HEK293 (cell line): ENCODE data around the gene SMC4.

ENCODE experiments used
- CTCF ChIA-PET: fragments of 350-600 bp; formaldehyde crosslinking; extraction: SDS; loops from one replicate; lab custom pipeline; 2021; ENCODE audit warnings: antibody characterized with exemption; lab: Yijun Ruan, JAX
- POLR2A ChIA-PET: fragments of 300-600 bp; formaldehyde crosslinking; extraction: SDS; loops from one replicate; lab custom pipeline; 2020; ENCODE audit warnings: antibody characterized with exemption, inconsistent platforms; lab: Yijun Ruan, JAX
- H3K27ac ChIP-seq: fragments of 200-500 bp; sonication (Bioruptor generic); 2 replicates; pipeline ENCODE4 v1.5.1; 2014; ENCODE audit warnings: low read depth, low read length, control low read depth, inconsistent platforms; ENCODE audit errors: extremely low read depth
- H3K36me3 ChIP-seq, 2 experiments: fragments of 200-500 bp in 1 of 2; sonication (Bioruptor generic) in 1 of 2; 1 replicate in 1 of 2; 2 replicates in 1 of 2; pipeline ENCODE4 v1.5.1; 2014 to 2017; ENCODE audit warnings: inconsistent platforms in 2 of 2, low read length in 2 of 2; ENCODE audit not compliant: control insufficient read depth in 2 of 2, insufficient read depth in 1 of 2
- H3K4me1 ChIP-seq: fragments of 200-500 bp; sonication (Bioruptor generic); 2 replicates; pipeline ENCODE4 v1.5.1; 2014; ENCODE audit warnings: mild to moderate bottlenecking, low read length, inconsistent platforms; ENCODE audit not compliant: control insufficient read depth, insufficient read depth
- H3K4me3 ChIP-seq: 2 replicates; pipeline ENCODE4 v1.5.1; 2011; ENCODE audit warnings: low read depth, mild to moderate bottlenecking, control low read depth, low read length, moderate library complexity
- H3K9me3 ChIP-seq: fragments of 200-500 bp; sonication (Bioruptor generic); 2 replicates; pipeline ENCODE4 v1.5.1; 2014; ENCODE audit warnings: low read depth, low read length, inconsistent platforms; ENCODE audit not compliant: control insufficient read depth, insufficient read depth
- AEBP2 ChIP-seq: fragments of 450-650 bp; formaldehyde crosslinking; IDR thresholded peaks from 2 replicates; pipeline ENCODE4 v1.5.1; 2016; ENCODE audit warnings: missing biosample characterization, missing genetic modification characterization, borderline replicate concordance
- EGR2 ChIP-seq: fragments of 450-650 bp; formaldehyde crosslinking; IDR thresholded peaks from 2 replicates; pipeline ENCODE4 v1.5.1; 2016; ENCODE audit warnings: low read depth, missing biosample characterization, missing genetic modification characterization
- HOXA7 ChIP-seq: sonication (generic); formaldehyde crosslinking; IDR thresholded peaks from 2 replicates; pipeline ENCODE4 v1.8.1; 2022; ENCODE audit warnings: missing genetic modification reagents, borderline replicate concordance
- KLF1 ChIP-seq: fragments of 450-650 bp; formaldehyde crosslinking; IDR thresholded peaks from 2 replicates; pipeline ENCODE4 v1.5.1; 2016; ENCODE audit warnings: missing biosample characterization, missing genetic modification characterization
- PRDM1 ChIP-seq: fragments of 450-650 bp; formaldehyde crosslinking; IDR thresholded peaks from 2 replicates; pipeline ENCODE4; 2016; ENCODE audit warnings: missing biosample characterization, missing genetic modification characterization
- WT1 ChIP-seq: fragments of 450-650 bp; formaldehyde crosslinking; IDR thresholded peaks from 2 replicates; pipeline ENCODE4 v1.5.1; 2016; ENCODE audit warnings: missing biosample characterization, missing genetic modification characterization
- ZNF148 ChIP-seq: fragments of 450-650 bp; formaldehyde crosslinking; IDR thresholded peaks from 2 replicates; pipeline ENCODE4 v1.5.0; 2017; ENCODE audit warnings: missing biosample characterization, missing genetic modification characterization, borderline replicate concordance
- ZNF16 ChIP-seq: fragments of 450-650 bp; formaldehyde crosslinking; IDR thresholded peaks from 2 replicates; pipeline ENCODE4 v1.5.1; 2016; ENCODE audit warnings: low read depth, missing biosample characterization, missing genetic modification characterization
- ZNF184 ChIP-seq: fragments of 450-650 bp; IDR thresholded peaks from 2 replicates; pipeline ENCODE4 v1.5.1; 2018; ENCODE audit warnings: missing biosample characterization, mild to moderate bottlenecking, missing genetic modification characterization
- ZNF280D ChIP-seq: fragments of 450-650 bp; formaldehyde crosslinking; IDR thresholded peaks from 2 replicates; pipeline ENCODE4 v1.5.1; 2016; ENCODE audit warnings: missing biosample characterization, missing genetic modification characterization
- ZNF354C ChIP-seq: fragments of 450-650 bp; formaldehyde crosslinking; IDR thresholded peaks from 2 replicates; pipeline ENCODE4 v1.5.1; 2016; ENCODE audit warnings: missing biosample characterization, missing genetic modification characterization, low read depth, borderline replicate concordance
- ZNF398 ChIP-seq: fragments of 450-650 bp; formaldehyde crosslinking; IDR thresholded peaks from 2 replicates; pipeline ENCODE4 v1.5.1; 2017; ENCODE audit warnings: missing biosample characterization, missing genetic modification characterization
- ZNF529 ChIP-seq: fragments of 450-650 bp; formaldehyde crosslinking; IDR thresholded peaks from 2 replicates; pipeline ENCODE4 v1.5.1; 2017; ENCODE audit warnings: missing genetic modification characterization, missing biosample characterization; ENCODE audit not compliant: insufficient replicate concordance
- ZNF548 ChIP-seq: fragments of 450-650 bp; formaldehyde crosslinking; IDR thresholded peaks from 2 replicates; pipeline ENCODE4 v1.5.1; 2016; ENCODE audit warnings: missing biosample characterization, missing genetic modification characterization
- ZNF561 ChIP-seq: fragments of 450-650 bp; IDR thresholded peaks from 2 replicates; pipeline ENCODE4 v1.5.1; 2018; ENCODE audit warnings: missing biosample characterization, missing genetic modification characterization, borderline replicate concordance
- ZNF596 ChIP-seq: fragments of 450-650 bp; IDR thresholded peaks from 2 replicates; pipeline ENCODE4 v1.5.0; 2018; ENCODE audit warnings: missing biosample characterization, mild to moderate bottlenecking, missing genetic modification characterization, moderate library complexity
- ZNF629 ChIP-seq: fragments of 450-650 bp; formaldehyde crosslinking; IDR thresholded peaks from 2 replicates; pipeline ENCODE4 v1.5.1; 2017; ENCODE audit warnings: missing biosample characterization, missing genetic modification characterization
- ZNF658 ChIP-seq: fragments of 450-650 bp; formaldehyde crosslinking; IDR thresholded peaks from 2 replicates; pipeline ENCODE4; 2016; ENCODE audit warnings: missing biosample characterization, missing genetic modification characterization
- ZNF692 ChIP-seq: fragments of 450-650 bp; formaldehyde crosslinking; IDR thresholded peaks from 2 replicates; pipeline ENCODE4 v1.5.1; 2016; ENCODE audit warnings: missing biosample characterization, missing genetic modification characterization
- ZNF707 ChIP-seq: fragments of 450-650 bp; formaldehyde crosslinking; IDR thresholded peaks from 2 replicates; pipeline ENCODE4 v1.5.1; 2016; ENCODE audit warnings: missing biosample characterization, missing genetic modification characterization
- ZNF837 ChIP-seq: fragments of 450-650 bp; formaldehyde crosslinking; IDR thresholded peaks from 2 replicates; pipeline ENCODE4 v1.5.1; 2016; ENCODE audit warnings: missing biosample characterization, missing genetic modification characterization

The SMC4 gene

GRCh38 chr3:160477750-160478149 is 78.3 kb downstream of the SMC4 start (continued):
- TF ChIP-seq ZNF596 (tag by site-specific recombination) (no peak), ZNF398 (tag by site-specific recombination) (no peak), ZNF148 (tag by site-specific recombination) (no peak), ZNF16 (tag by site-specific recombination) (no peak)

GRCh38 chr3:160478338-160478737 is 78.9 kb downstream of the SMC4 start:
- H3K4me3 ChIP-seq: no peak overlapping the region
- no peak for TF ChIP-seq ZNF837
- TF ChIP-seq EGR2: no peak
- TF ChIP-seq, all 188 proteins: peak for 0
- ChIA-PET CTCF (interaction anchor here (0.6 to 0.8 kb wide), 2 partner anchors 472 to 476 kb away, joined by 3 read pairs; no protein-coding TSS in a partner anchor), POLR2A (interaction anchor here (0.7 to 1.5 kb wide), 2 partner anchors 29 to 563 kb away, joined by 3 to 4 read pairs; partner anchors contain the start of gene TRIM59)
- Histone ChIP-seq H3K9me3 (no peaks in the 10 kb centered on the region), H3K27ac (no peak overlapping the region), H3K36me3 (no peaks in the 10 kb centered on the region), H3K4me1 (no peaks in the 10 kb centered on the region)

- no peaks in the 10 kb centered on the region for H3K36me3 ChIP-seq
- no peaks in the 10 kb centered on the region for H3K9me3 ChIP-seq
- TF ChIP-seq ZNF184 (tag by site-specific recombination) (no peak), ZNF529 (tag by site-specific recombination) (no peak), ZNF692 (tag by site-specific recombination) (no peak), AEBP2 (tag by site-specific recombination) (no peak), ZNF658 (tag by site-specific recombination) (no peak), ZNF548 (no peak), ZNF561 (tag by site-specific recombination) (no peak), PRDM1 (no peak), ZNF280D (no peak), ZNF629 (no peak), ZNF707 (no peak), WT1 (tag by site-specific recombination) (no peak), ZNF354C (no peak), KLF1 (tag by site-specific recombination) (no peak), HOXA7 (CRISPR knock-in tag) (no peak)
- TF ChIP-seq, all 188 proteins: peak for 0
- Histone ChIP-seq H3K27ac (no peak overlapping the region), H3K4me1 (no peaks in the 10 kb centered on the region), H3K4me3 (no peak overlapping the region)
- CTCF ChIA-PET: interaction anchor here (1.3 kb wide), 1 partner anchor 36 kb away, joined by 3 read pairs; no protein-coding TSS in a partner anchor
- POLR2A ChIA-PET: interaction anchor here (1.5 kb wide), 1 partner anchor 30 kb away, joined by 4 read pairs; the partner anchor contains the start of gene TRIM59
Observed at GRCh38 chr3:160479376-160479775, 79.9 kb downstream of the SMC4 start.
